Right cardiac atrium (tissue), 5 donors: ENCODE measurements around the gene SLC25A48. TPM values are rescaled to one million over a fixed set of nuclear protein-coding genes. Genes with fewer than 3 reads are reported as not detected.

ENCODE experiments used
- ATAC-seq, 2 donors: fragments of 200-7000 bp; cut with Tn5 transposase; one replicate each; pipeline versions ENCODE4 v1.8.0 to v1.9.1; 2020; ENCODE audit warnings: moderate library complexity in 2 of 2, mild to moderate bottlenecking in 1 of 2
- DNase-seq, 3 donors: peaks; one replicate each; pipeline ENCODE4 v3.0.0-alpha.2; 2020
- H3K27ac ChIP-seq: one replicate; pipeline ENCODE4 v1.5.1; 2013; ENCODE audit warnings: mild to moderate bottlenecking, low read length, control low read depth, moderate library complexity
- H3K27me3 ChIP-seq: one replicate; pipeline ENCODE4 v1.6.1; 2013; ENCODE audit not compliant: control insufficient read depth, insufficient read depth
- H3K4me1 ChIP-seq: one replicate; pipeline ENCODE4 v1.6.1; 2013; ENCODE audit warnings: low read length; ENCODE audit not compliant: control insufficient read depth, insufficient read depth
- H3K4me3 ChIP-seq: one replicate; pipeline ENCODE4 v1.5.1; 2013; ENCODE audit warnings: low read length, control low read depth
- H3K9me3 ChIP-seq: one replicate; pipeline ENCODE4 v1.6.1; 2013; ENCODE audit warnings: low read length; ENCODE audit not compliant: control insufficient read depth
- WGBS: extraction: QIAGEN DNeasy Blood & Tissue Kit; methylation state at CpG from one replicate; pipeline ENCODE4 v1.1.7; 2013; 5-methylcytosine and 5-hydroxymethylcytosine counted together
- intact Hi-C, 4 donors: fragments of 100-400 bp; cut with DNase I; formaldehyde crosslinking; loops; one replicate each; pipeline versions ENCODE4 v1.11.0 to v1.14.0; 2022 to 2023
- polyA plus RNA-seq: library from polyadenylated mRNA; stranded (reverse); fragments of 200-250 nt; gene quantifications from one replicate; pipeline ENCODE4 v1.2.3, GENCODE V29; 2013
- total RNA-seq, 4 donors: library from RNA; stranded (reverse); fragmentation: NEBNext Ultra II Directional; extraction: Animal tissue kit (Norgen Biotek cat#: 25700); gene quantifications; one replicate each; pipeline ENCODE4 v1.2.1, GENCODE V29; 2021
- donor health status: healthy with polysubstance abuse.
- donor health status: DM: no; HTN: yes; CAD: no.
- donor health status: DM: no; HTN: no; CAD: no.
- donor health status: DM: no; HTN: yes; CAD: no; lungs with severe emphysema.
- donor health status: DM: yes; HTN: yes; CAD: no.

Gene SLC25A48
- total and polyA plus RNA-seq, 5 donors = 0.25 TPM; not detected in 4

DNA sequence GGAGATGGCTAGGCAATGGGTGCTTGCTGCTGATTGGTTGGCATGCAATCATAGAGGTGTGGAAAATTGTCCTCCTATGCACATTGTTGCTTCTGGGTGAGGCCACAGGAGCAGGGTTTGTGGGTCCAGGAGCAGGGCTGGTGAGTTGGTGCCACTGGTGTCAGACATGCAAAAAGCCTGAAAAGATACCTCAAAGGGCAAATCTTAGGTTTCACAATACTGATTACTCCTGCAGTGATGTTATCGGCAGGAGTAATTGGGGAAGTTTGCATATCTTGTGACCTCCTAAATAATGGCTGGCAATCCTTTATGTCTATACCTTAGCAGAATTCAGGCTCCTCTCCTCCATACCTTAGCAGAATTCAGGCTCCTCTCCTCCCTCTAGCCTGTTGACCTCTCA, 25.2 kb downstream of the SLC25A48 start:
- no peak for DNase-seq
- intact Hi-C loops = no loop called here
- WGBS = 67% methylated on average over 1 of the region's 1 CpG

DNA sequence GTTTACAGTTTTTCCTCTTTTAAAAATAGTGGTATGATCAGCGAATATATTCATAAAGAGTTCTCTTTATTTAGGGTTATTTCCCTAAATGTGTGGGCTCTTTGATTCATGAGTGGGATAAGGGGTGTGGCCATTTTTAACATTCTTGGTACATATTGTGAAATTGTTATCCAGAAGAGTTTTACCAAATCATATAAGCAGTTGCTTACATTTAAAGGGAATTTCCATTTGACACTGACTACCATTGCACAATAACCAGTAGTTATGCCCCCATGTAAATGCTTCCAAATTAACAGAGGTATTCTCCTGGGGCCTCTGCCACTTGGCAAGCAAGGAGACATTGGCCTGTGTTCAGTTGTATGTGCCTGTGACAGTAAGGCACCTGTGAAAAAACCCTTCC, 27.2 kb downstream of the SLC25A48 start:
- H3K9me3 ChIP-seq = no peaks in the 10 kb centered on the region
- H3K4me3 ChIP-seq = no peak overlapping the region
- 77% methylated on average over 1 of the region's 1 CpG for WGBS
- ATAC-seq (no peak), DNase-seq (no peak)
- no peaks in the 10 kb centered on the region for H3K27me3 ChIP-seq
- H3K27ac ChIP-seq = no peak overlapping the region
- intact Hi-C loops = no loop called here
- H3K4me1 ChIP-seq = no peaks in the 10 kb centered on the region

More for the DNA sequence above, 25.2 kb downstream of the SLC25A48 start:
- no peak overlapping the region for H3K27ac ChIP-seq
- no peak overlapping the region for H3K4me3 ChIP-seq
- no peaks in the 10 kb centered on the region for H3K9me3 ChIP-seq
- no peaks in the 10 kb centered on the region for H3K4me1 ChIP-seq
- no peak for ATAC-seq
- no peaks in the 10 kb centered on the region for H3K27me3 ChIP-seq

DNA sequence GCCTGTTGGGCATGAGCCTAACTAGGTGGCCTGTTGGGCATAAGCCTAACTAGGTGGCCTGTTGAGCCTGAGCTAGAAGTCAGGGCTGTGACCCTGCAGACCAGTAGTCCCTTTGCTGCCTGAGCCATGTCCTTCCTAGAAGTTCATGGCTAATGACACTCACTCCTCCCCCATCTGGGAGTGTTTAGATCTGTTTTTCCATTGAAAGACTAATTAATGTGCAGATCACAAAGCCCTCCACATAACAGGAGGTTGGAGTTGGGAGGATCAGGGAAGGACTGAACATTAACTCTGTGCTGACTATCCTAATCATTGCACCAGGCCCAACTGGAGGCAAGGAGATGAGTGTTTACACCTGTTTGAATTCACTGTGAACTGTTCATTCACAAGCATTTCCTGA, 27.6 kb downstream of the SLC25A48 start:
- no peaks in the 10 kb centered on the region for H3K9me3 ChIP-seq
- no peak overlapping the region for H3K27ac ChIP-seq
- DNase-seq (no peak), ATAC-seq (no peak)
- H3K4me3 ChIP-seq = no peak overlapping the region
- no peaks in the 10 kb centered on the region for H3K27me3 ChIP-seq
- intact Hi-C loops = no loop called here
- H3K4me1 ChIP-seq = no peaks in the 10 kb centered on the region

DNA sequence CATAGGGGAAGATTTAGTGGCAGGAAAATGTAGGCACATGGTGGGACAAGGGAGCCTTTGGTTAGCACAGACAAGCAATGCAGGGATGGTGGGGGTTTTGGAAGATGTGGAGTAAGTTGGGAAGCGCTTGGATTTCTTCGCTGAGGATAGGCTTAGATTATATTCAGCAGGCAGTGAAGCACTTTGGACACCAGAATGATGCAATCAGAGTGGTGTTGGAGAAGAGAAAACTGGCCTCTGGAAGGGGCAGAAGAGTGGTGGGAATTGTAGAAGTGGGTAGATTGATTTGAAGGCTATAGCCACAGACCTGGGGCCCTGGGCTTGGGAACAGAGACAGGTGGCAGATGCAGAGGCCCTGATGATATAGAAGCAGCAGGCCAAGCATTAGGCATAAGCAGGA, 28.3 kb downstream of the SLC25A48 start:
- no peaks in the 10 kb centered on the region for H3K4me1 ChIP-seq
- H3K9me3 ChIP-seq = no peaks in the 10 kb centered on the region
- DNase-seq (no peak), ATAC-seq (no peak)
- H3K27ac ChIP-seq = no peak overlapping the region
- no peak overlapping the region for H3K4me3 ChIP-seq
- H3K27me3 ChIP-seq = no peaks in the 10 kb centered on the region
- intact Hi-C loops = no loop called here
- 96% methylated on average over 2 of the region's 2 CpGs for WGBS

DNA sequence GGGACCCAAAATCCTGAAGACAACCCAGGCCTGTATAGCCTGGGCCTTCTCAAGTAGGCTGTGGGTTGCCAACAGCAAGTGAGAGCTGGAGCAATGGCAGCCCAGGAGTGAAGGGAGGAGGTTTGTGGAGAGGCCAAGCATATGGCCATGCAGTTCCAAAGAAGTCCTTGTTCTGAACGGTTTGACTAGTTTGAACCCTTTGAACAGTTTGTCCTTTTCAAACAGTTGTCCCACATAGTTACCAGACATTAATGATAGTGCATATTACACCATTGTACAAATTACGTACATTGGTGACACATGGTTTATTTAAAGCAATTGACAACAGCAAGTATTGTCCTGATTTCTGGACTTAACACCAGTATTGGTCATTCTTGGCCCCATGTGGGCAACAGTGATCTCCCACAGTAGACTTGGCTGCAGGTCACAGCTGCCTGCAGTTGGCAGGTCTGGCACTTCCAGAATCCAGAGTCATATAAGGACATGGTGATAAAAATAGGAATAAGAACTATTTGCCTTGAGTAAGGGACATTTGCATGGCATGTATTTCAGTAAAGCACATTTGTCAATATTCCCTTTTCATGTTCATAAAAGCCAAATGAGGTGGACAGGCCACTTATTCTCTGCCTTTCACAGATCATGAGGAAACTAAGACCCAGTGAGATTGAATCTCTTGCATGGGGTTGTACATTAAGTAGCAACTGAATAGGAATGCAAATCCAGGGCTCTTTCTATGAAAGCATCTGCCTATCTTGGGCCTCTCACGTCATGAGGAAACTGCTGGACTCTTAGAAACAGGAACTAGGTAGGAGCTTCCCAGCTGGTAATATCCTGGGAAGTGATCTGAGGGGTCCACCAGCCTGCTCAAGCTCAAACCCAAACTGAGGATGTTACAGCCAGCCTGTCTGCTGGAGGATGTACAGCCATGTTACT, 30.3 kb downstream of the SLC25A48 start:
- no peaks in the 10 kb centered on the region for H3K27me3 ChIP-seq
- peak in 1 of 3 donors; percentile 55 for DNase-seq
- H3K4me1 ChIP-seq = no peaks in the 10 kb centered on the region
- H3K27ac ChIP-seq = peak overlapping the region; percentile 16
- WGBS = 42% methylated on average over 3 of the region's 3 CpGs
- H3K9me3 ChIP-seq = no peaks in the 10 kb centered on the region
- no peak overlapping the region for H3K4me3 ChIP-seq
- ATAC-seq = peak; percentile 53 to 64
- intact Hi-C loops = no loop called here

DNA sequence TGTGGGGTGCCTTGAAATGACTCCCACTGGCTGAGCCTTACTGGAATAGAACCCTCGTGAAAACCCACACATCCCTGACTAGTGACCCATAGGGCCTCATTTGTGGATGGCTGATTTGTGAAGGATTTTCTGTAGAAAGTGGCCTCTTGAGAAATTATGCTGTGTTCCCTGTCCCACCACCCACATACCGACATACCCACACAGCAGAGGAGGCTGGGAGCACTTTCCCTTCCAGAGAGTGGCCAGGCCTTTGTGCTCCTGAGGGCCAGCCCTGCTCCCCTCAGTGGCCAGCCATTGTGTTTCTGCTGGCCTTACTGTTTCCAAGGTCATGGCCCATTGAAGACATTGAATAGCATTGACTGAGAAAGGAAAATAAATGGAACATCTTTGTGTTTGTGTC, 31.6 kb downstream of the SLC25A48 start:
- no peaks in the 10 kb centered on the region for H3K27me3 ChIP-seq
- no peak overlapping the region for H3K27ac ChIP-seq
- H3K9me3 ChIP-seq = no peaks in the 10 kb centered on the region
- WGBS = 82% methylated on average over 2 of the region's 2 CpGs
- no peaks in the 10 kb centered on the region for H3K4me1 ChIP-seq
- ATAC-seq = no peak
- no peak for DNase-seq
- H3K4me3 ChIP-seq = no peak overlapping the region
- intact Hi-C loops = no loop called here

DNA sequence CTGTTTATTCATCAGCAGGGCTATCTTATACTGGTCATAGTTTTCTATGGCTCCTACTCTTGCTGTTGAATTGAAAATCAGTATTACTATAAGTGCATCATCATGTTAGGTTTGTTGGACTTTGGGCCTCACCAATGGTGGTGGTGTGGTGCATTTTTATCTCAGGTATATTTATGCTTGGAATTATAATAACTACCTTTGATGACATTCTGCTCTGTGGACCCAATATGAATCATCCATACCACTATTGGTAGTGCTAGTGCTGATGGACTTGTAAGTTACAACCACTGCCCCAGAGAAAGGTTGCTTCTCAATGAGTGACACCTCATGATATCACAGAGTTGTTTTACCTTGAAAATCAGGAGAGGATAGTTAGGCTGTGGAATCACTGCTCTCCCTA, 33.1 kb downstream of the SLC25A48 start:
- no peak overlapping the region for H3K27ac ChIP-seq
- H3K4me3 ChIP-seq = no peak overlapping the region
- H3K27me3 ChIP-seq = no peaks in the 10 kb centered on the region
- DNase-seq (no peak), ATAC-seq (no peak)
- H3K9me3 ChIP-seq = no peaks in the 10 kb centered on the region
- no peaks in the 10 kb centered on the region for H3K4me1 ChIP-seq
- intact Hi-C loops = no loop called here

DNA sequence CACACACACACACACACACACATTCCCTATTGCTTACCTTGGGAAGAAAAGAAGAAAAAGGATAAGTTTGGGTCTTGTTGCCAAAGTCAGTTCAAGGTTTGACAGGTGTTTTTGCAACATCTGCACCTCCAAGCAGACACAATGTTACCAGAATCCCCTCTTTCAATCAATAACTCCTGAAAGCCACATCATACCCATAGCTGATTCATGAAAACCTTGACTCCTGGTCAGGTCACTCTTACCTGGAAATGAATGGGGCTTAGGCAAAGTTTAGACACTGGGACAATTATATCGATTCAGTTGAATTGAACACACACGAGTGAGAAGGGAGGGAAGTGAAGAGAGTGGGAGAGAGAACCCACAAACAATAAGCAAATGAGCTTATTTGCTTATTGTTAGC, 34.2 kb downstream of the SLC25A48 start:
- H3K27me3 ChIP-seq = no peaks in the 10 kb centered on the region
- no peak overlapping the region for H3K27ac ChIP-seq
- 50% methylated on average over 2 of the region's 2 CpGs for WGBS
- no peaks in the 10 kb centered on the region for H3K9me3 ChIP-seq
- ATAC-seq = no peak
- no peak for DNase-seq
- no peaks in the 10 kb centered on the region for H3K4me1 ChIP-seq
- intact Hi-C loops = no loop called here
- H3K4me3 ChIP-seq = no peak overlapping the region

DNA sequence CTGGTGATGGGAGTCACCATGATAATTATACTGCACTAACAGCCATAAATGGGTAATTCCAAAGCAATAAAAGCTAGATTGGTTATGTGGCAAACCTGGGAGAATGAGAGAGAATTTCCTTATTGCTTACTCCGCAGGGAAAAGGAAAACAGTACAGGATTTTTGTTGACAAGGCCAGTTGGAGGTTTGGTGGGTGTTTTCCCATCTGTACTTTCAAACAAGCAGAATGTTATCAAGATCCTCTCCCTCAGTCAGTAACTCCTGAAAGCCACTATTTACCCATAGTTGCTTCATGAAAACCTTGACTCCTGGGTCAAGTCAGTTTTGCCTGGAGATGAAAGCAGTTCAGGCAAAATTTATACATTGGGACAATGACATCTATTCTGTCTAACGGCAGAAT, 34.8 kb downstream of the SLC25A48 start:
- intact Hi-C loops = no loop called here
- ATAC-seq (no peak), DNase-seq (no peak)
- Histone ChIP-seq H3K4me3 (no peak overlapping the region), H3K9me3 (no peaks in the 10 kb centered on the region), H3K4me1 (no peaks in the 10 kb centered on the region), H3K27ac (no peak overlapping the region), H3K27me3 (no peaks in the 10 kb centered on the region)
- 92% methylated on average over 2 of the region's 2 CpGs for WGBS

DNA sequence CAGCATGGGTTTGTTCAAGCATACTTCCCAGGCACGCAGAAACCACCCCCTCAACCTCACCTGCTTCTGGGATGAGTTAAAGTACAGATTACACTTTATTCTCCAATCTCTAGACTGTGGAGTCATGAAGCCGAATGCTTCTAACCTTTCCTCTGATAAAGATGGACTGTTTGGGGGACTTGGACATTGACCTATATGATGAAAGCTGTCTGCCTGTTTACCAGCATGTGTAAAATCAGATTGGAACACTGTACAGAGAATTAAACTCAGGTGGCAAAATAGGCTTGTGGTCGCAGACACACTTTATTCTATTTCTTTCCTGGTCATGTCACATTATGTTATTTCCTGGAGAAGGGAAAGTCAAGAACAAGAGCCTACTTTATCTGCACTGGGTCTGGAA, 35.5 kb downstream of the SLC25A48 start:
- Histone ChIP-seq H3K4me1 (no peaks in the 10 kb centered on the region), H3K27me3 (no peaks in the 10 kb centered on the region), H3K4me3 (no peak overlapping the region), H3K27ac (no peak overlapping the region), H3K9me3 (no peaks in the 10 kb centered on the region)
- intact Hi-C loops = no loop called here
- WGBS = 57% methylated on average over 3 of the region's 3 CpGs
- no peak for DNase-seq
- no peak for ATAC-seq

DNA sequence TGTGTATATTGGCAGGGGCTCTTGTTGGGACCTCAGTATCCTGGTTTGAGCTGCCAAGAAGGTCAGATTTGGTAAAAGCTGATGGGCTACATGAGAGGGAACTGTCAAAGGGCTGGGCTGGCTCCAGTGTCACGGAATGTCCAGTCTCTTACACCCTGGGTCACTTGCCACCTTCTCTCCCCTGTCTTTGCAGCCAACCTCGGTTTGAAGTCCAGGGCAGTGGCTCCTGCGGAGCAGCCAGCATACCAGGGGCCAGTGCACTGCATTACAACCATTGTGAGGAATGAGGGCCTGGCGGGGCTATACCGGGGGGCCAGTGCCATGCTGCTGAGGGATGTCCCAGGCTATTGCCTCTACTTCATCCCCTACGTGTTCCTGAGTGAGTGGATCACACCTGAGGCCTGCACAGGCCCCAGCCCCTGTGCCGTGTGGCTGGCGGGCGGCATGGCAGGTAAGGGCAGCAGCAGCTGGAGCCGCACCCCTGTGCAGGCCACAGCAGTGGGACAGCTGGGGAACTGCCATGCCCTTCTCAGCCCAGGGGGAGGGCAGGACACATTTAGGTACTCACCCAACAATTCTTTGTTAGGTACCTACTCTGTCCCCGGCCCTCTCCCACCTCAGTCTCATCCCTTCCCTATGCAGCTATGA, 36.9 kb downstream of the SLC25A48 start:
- intact Hi-C loops = no loop called here

More for the DNA sequence above, 36.9 kb downstream of the SLC25A48 start:
- no peaks in the 10 kb centered on the region for H3K9me3 ChIP-seq
- whole genome bisulfite sequencing = 76% methylated on average over 11 of the region's 11 CpGs
- no peak overlapping the region for H3K27ac ChIP-seq
- H3K4me1 ChIP-seq = no peaks in the 10 kb centered on the region
- no peaks in the 10 kb centered on the region for H3K27me3 ChIP-seq
- ATAC-seq (no peak), DNase-seq (no peak)
- no peak overlapping the region for H3K4me3 ChIP-seq
